Left lung (tissue), 10 donors: ENCODE results near the gene ATP8A2. TPM values are rescaled to one million over a fixed set of nuclear protein-coding genes. Genes with fewer than 3 reads are reported as not detected.

Source experiments
- ATAC-seq: fragments of 200-7000 bp; cut with Tn5 transposase; one replicate; pipeline ENCODE4 v1.9.1; 2020; ENCODE audit warnings: moderate library complexity
- DNase-seq, 4 donors: peaks; one replicate each; pipeline ENCODE4 v3.0.0-alpha.2; 2013 to 2020
- H3K27ac ChIP-seq, 2 donors: fragments of 200-600 bp; sonication (generic) in 1 of 2; one replicate each; pipeline versions ENCODE4 v1.5.0 to v1.8.0; 2020 to 2021
- H3K27me3 ChIP-seq, 2 donors: fragments of 200-600 bp; sonication (generic) in 1 of 2; one replicate each; pipeline versions ENCODE4 v1.5.0 to v1.8.0; 2020 to 2021
- H3K36me3 ChIP-seq, 2 donors: fragments of 200-600 bp; sonication (generic) in 1 of 2; one replicate each; pipeline versions ENCODE4 v1.5.0 to v1.8.0; 2020 to 2021
- H3K4me1 ChIP-seq, 2 donors: fragments of 200-600 bp; one replicate each; pipeline ENCODE4 v1.8.0; 2021
- H3K4me3 ChIP-seq, 2 donors: fragments of 200-600 bp; sonication (generic) in 1 of 2; one replicate each; pipeline versions ENCODE4 v1.5.0 to v1.8.0; 2020 to 2021; ENCODE audit warnings: mild to moderate bottlenecking in 1 of 2
- H3K9me3 ChIP-seq, 2 donors: fragments of 200-600 bp; sonication (generic) in 1 of 2; one replicate each; pipeline versions ENCODE4 v1.5.0 to v1.8.0; 2020 to 2021
- CTCF ChIP-seq, 2 donors: fragments of 200-600 bp; sonication (generic) in 1 of 2; IDR thresholded peaks; one replicate each; pipeline versions ENCODE4 v1.5.0 to v1.8.0; 2021; ENCODE audit warnings: antibody characterized with exemption in 2 of 2
- intact Hi-C, 2 donors: fragments of 100-400 bp; cut with DNase I; formaldehyde crosslinking; loops; one replicate each; pipeline versions ENCODE4 v1.11.2 to v1.14.2; 2022
- polyA plus RNA-seq, 6 donors: library from polyadenylated mRNA; unstranded; fragments of 120-200 nt; gene quantifications; one replicate each; pipeline ENCODE4 v1.2.1, GENCODE V29; 2013; ENCODE audit not compliant: insufficient read length in 6 of 6
- total RNA-seq, 2 donors: library from RNA; stranded (reverse); fragmentation: NEBNext Ultra II Directional; extraction: Animal tissue kit (Norgen Biotek cat#: 25700); gene quantifications; one replicate each; pipeline ENCODE4 v1.2.1, GENCODE V29; 2021
- donor health status: DM: no; HTN: yes; CAD: no.
- donor health status: DM: no; HTN: no; CAD: no.

ATP8A2 gene
- total and polyA plus RNA-seq, 8 donors: 1.1 to 13.4 (median 9.6) TPM

- H3K36me3 ChIP-seq: no peaks in the 10 kb centered on the region
- ATAC-seq: no peak
- intact Hi-C loops: no loop called here
- DNase-seq: no peak
- no peak for TF ChIP-seq CTCF (IDR thresholded peaks at IDR 0.05)
- H3K27ac ChIP-seq: no peak overlapping the region
- no peaks in the 10 kb centered on the region for H3K9me3 ChIP-seq
- no peaks in the 10 kb centered on the region for H3K4me1 ChIP-seq
- H3K27me3 ChIP-seq: no peaks in the 10 kb centered on the region
- no peak overlapping the region for H3K4me3 ChIP-seq
Measured at GRCh38 chr13:25864116-25864515, 492.3 kb downstream of the ATP8A2 start.

GRCh38 chr13:25864936-25865335, 493.2 kb downstream of the ATP8A2 start:
- no peaks in the 10 kb centered on the region for H3K9me3 ChIP-seq
- H3K27ac ChIP-seq: no peak overlapping the region
- no peaks in the 10 kb centered on the region for H3K4me1 ChIP-seq
- ATAC-seq (no peak), DNase-seq (no peak)
- no peak for TF ChIP-seq CTCF (IDR thresholded peaks at IDR 0.05)
- intact Hi-C loops: no loop called here
- no peak overlapping the region for H3K4me3 ChIP-seq
- H3K36me3 ChIP-seq: no peaks in the 10 kb centered on the region
- no peaks in the 10 kb centered on the region for H3K27me3 ChIP-seq

GRCh38 chr13:25865391-25865790, 493.6 kb downstream of the ATP8A2 start:
- DNase-seq (no peak), ATAC-seq (no peak)
- Histone ChIP-seq H3K27me3 (no peaks in the 10 kb centered on the region), H3K9me3 (no peaks in the 10 kb centered on the region), H3K4me1 (no peaks in the 10 kb centered on the region), H3K27ac (no peak overlapping the region), H3K4me3 (no peak overlapping the region), H3K36me3 (no peaks in the 10 kb centered on the region)
- TF ChIP-seq CTCF (IDR thresholded peaks at IDR 0.05): no peak
- intact Hi-C loops: no loop called here

- TF ChIP-seq CTCF (IDR thresholded peaks at IDR 0.05): no peak
- no peaks in the 10 kb centered on the region for H3K27me3 ChIP-seq
- no peak for DNase-seq
- H3K4me3 ChIP-seq: no peak overlapping the region
- no peak overlapping the region for H3K27ac ChIP-seq
- no peaks in the 10 kb centered on the region for H3K36me3 ChIP-seq
- ATAC-seq: no peak
- H3K9me3 ChIP-seq: no peaks in the 10 kb centered on the region
- H3K4me1 ChIP-seq: no peaks in the 10 kb centered on the region
- intact Hi-C loops: no loop called here
Measured at GRCh38 chr13:25867038-25867437, 495.3 kb downstream of the ATP8A2 start.

GRCh38 chr13:25868490-25868889, 496.7 kb downstream of the ATP8A2 start:
- ATAC-seq (no peak), DNase-seq (no peak)
- no peak for TF ChIP-seq CTCF (IDR thresholded peaks at IDR 0.05)
- Histone ChIP-seq H3K4me1 (no peaks in the 10 kb centered on the region), H3K27ac (no peak overlapping the region), H3K36me3 (no peaks in the 10 kb centered on the region), H3K4me3 (no peak overlapping the region), H3K27me3 (no peaks in the 10 kb centered on the region), H3K9me3 (no peaks in the 10 kb centered on the region)
- intact Hi-C loops: no loop called here
